Epithelial cell of prostate (primary cell): Measurements from ENCODE around the gene NCAM2.
A peak's percentile ranks its signal among the peaks of the same experiment; 100 is the strongest.

Experiments
- DNase-seq: peaks from one replicate; pipeline ENCODE4 v3.0.0-alpha.2; 2011; ENCODE audit warnings: low read depth, low spot score
- H3K27ac ChIP-seq: fragments of 450-650 bp; 2 replicates; pipeline ENCODE4 v1.5.1; 2017; ENCODE audit warnings: mild to moderate bottlenecking

Gene NCAM2

DNA sequence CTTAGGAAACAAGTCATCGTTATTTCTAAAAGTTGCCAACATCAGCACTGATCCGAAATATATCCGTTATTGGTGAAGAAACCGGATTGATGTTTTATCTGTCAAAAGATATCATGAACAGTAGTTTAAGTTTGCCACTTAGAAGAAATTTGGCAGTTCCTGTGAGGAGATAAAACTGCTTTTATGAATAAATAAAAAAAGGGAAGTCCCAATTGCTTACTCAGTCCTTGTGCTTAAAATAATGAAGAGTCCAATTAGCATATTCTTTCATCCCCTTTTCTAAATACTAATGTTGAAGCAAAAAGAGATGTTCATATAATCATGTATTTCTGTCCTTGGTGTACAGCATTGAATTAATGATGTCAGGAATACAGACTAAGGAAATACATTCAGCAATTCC lies 164.6 kb downstream of the NCAM2 start:
- H3K27ac ChIP-seq = no peak overlapping the region
- DNase-seq = no peak

DNA sequence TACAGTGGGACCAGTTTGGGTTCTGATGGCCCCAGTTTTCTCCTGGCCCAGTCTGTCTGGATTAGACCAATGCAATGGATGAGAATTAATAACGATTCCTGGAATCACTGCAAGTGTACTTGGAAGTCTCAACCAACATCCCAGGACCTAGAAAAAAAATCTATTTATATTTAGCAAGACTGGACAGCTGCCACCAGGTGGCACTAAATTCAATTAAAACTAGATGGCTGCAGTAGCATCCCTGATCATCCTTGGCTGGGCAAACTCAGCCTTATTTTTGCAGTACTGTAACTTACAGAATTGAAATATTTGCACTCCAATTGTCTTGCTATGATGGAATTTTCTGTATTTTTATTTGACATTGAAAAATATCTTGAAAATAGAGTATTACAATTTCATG lies 165.7 kb downstream of the NCAM2 start:
- DNase-seq = no peak
- no peak overlapping the region for H3K27ac ChIP-seq

DNA sequence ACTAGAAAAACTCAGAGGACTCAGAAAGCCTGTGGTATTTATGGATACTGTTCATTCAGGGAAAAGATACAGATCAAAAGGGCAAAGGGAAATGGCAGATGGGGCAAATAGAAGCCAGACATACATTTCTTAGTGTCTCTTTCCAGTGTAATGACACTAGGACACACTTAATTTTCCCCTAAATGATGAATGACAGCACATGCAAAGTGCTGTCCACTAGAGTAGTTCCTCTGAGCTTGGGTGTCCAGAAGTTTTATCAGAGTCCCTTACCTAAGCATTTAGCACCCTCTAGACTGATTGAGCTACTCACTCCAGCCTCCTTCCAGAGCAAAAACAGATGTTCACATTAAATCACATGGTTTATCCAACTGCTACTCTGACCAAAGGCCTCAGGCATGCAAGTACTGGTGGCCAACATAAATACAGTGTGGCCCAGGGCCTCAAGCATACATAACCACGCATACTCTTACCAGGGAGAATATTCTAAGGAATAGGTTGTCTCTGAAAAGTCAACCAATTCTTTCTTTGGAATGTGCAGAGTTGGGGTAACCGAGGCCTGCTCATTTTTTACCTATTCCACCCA lies 166.9 kb downstream of the NCAM2 start:
- no peak for DNase-seq
- no peak overlapping the region for H3K27ac ChIP-seq

DNA sequence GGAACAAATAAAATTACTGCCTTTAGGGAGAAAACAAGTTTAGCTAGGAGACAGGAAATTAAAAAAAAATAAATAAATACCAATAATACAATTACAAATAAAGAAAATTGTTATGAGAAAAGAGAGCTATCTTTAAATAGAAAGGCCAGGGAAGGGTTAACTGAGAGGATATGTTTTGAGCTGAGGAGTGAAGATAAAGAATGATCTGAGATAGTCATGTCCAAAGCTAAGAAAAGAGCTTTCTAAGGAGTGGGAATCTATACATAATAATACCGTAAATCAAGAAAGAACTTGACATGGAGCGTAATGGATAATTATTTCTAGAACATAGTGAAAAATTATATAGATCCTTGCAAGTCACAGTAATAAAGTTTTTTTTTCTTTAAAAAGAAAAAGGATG lies 176.5 kb downstream of the NCAM2 start:
- DNase-seq = no peak
- H3K27ac ChIP-seq = no peak overlapping the region

DNA sequence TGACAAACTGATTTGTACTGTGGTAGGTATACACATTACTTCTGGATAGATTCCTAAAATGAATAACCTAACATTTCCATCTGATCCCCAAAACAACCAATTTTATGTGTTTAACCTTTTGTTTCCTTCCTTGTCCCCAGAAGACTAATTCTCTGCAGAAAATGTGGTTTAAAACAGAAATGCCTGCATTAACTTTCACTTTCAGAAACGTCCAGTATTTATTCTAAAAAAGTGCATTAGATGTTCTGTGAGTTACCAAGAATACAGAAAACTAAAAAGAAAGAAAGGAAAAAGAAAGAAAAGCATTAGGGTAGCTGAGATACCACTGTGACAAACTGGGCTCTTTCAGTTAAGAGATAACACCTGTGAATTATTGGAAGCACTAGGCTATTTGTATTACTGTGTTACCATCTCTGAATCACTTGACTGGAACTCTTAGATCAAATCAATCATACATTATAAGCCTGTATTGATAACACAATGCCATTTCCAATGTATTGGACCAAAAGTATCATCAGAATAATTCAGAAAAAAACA lies 177.7 kb downstream of the NCAM2 start:
- H3K27ac ChIP-seq = no peak overlapping the region
- no peak for DNase-seq

DNA sequence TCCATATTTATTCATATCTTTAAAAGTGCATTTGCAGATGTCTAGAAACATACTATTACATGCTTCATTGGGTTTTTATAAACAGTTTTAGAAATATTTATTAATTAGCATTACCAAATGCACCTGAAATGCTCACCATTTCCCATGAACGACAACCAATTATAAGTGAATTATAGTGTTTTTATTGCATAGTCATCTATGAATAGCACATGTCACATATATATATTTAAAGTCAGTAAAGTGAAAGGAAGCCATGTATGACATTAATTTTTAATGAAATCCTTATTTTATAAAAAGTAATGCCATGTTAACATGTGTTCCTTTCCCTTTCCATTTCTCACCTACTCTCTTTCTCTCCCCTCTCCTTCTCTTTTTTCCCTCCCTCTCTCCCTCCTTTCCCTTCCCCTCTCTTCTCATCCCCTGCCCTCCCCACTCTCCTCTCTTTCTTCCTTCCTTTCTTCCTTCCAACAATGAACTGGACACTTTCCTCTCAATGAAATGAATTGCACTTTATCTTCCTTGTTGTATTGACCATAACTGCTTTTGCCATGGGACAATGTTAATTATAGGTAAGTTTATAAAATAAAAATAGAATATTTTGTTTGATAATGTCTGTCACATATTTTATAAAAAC lies 179.3 kb downstream of the NCAM2 start:
- DNase-seq = no peak
- H3K27ac ChIP-seq = no peak overlapping the region

DNA sequence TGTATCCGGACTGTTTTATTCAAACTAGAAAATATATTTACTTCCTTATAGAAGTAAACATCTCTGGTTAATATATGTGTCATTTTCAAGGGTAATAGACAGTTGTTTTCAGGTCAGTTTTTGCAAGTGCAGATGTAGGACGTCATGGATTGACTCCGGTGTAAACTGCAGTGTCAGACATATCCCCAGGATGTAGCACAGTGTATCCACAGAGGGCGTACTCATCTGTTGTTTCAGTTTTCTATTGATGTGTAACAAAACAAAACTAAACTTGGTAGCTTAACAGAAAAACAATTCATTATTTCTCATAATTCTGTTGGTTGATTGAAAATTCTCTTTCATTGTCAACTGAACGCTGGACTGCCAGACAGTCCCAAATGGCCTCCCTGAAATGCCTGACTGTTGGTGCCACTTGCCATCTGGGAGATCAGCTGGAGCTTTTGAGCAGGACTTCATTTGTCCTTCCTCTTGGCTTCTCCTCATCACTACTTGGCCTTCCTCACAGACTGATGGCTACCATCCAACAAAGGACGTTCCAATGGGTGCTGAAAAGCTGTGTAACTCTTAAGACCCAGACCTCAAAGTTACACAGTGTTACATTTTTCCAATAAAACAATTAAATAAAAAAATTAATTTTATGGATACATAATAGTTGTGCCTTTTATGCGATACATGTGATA lies 181.6 kb downstream of the NCAM2 start:
- DNase-seq = no peak
- no peak overlapping the region for H3K27ac ChIP-seq

DNA sequence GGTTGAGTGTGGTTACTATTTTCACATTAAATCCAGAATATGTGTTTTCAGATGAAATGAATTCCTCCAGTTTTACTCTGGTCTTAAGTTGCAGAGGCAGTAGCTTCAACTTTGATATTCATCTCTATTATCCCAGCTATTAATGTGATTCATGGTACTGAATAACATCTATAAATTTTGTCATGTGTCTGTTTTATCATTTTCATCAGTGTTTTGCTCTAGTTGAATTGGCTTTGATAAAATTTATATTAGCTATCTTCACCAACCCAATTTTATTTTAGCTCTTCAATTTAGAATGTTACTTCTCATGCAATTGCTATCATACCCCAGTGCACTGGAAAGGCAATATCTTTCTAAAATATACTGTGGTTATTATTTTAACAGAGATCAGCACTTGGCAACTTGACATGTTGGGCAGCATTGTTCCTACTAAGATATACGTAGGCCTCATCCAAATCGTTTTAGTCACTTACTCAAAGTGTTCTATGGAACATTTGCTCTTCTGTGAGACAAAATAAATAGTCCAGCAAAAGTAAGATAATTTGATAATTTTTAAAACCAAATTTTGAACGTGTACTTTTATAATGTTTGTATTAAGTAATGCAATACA lies 184.3 kb downstream of the NCAM2 start:
- no peak overlapping the region for H3K27ac ChIP-seq
- no peak for DNase-seq

DNA sequence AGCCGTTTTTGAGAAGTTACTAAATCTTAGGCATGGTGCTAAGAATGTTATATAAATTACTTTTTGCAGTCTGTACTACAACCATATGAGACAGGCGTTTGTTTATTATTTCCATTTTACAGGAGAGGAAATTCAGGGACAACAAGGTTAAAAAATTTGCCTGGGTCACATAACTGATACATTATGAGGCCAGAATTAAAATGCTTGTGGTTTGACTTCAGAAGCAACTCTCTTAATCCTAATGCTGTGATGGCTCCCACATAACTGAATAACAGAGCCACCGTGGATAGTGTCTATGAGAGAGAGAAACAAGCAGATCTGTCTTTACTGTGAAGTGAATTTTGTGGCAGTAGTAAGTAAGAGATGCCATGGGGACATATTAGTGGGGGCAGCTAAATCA lies 184.9 kb downstream of the NCAM2 start:
- no peak overlapping the region for H3K27ac ChIP-seq
- DNase-seq = no peak

DNA sequence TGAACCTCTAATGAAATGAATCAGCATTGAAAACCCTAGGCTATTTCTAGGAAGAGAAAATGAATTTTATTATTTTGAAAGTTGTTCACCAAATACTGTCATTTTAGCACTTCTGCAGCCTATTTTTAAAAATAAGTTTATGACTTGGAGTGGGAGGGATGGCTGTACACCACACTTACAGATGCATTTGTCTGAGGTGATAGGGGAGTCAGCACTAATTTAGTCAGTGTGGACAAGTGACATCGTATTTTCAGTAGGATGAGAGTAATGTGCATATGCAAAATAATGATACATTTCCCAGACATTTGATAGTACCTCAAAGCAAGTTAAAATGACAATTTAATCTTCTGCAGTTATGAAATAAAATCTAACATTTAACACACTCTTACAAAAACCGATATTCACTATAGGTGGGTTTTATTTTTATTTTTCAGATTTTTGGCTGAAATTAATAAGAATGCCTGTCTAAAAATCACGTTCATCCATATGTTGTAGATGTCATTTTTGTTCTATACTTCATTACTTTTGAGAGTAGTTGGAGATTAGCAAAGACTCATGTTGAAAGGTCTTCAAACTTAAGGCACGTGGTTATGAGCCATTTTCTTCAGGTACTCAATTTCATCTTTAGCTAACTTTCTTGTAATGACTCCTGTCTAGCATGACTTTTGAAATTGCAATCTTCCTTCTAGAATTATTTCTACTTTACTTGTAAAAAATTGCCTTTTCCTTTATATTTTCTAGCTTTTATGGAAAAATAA lies 186.7 kb downstream of the NCAM2 start:
- DNase-seq = no peak

DNA sequence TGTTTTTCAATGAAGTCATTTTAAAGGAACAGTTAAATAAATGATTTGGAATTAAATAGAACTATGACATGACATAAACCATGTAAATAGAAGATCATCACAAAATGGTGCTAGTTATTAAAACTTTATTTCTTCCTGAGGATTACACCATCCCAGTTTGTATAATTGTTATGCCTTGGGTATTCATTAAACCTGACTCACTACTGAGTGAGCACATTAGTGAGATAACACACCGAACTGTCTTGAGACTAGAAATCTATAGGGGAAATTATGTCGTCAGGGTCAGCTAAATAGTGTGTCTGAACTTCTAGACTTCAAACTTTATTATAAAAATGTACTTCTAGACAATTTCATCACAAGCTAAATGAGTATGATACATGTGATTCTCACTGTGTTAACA lies 189.4 kb downstream of the NCAM2 start:
- no peak overlapping the region for H3K27ac ChIP-seq
- DNase-seq = no peak

More for the DNA sequence above, 186.7 kb downstream of the NCAM2 start:
- H3K27ac ChIP-seq = no peak overlapping the region

DNA sequence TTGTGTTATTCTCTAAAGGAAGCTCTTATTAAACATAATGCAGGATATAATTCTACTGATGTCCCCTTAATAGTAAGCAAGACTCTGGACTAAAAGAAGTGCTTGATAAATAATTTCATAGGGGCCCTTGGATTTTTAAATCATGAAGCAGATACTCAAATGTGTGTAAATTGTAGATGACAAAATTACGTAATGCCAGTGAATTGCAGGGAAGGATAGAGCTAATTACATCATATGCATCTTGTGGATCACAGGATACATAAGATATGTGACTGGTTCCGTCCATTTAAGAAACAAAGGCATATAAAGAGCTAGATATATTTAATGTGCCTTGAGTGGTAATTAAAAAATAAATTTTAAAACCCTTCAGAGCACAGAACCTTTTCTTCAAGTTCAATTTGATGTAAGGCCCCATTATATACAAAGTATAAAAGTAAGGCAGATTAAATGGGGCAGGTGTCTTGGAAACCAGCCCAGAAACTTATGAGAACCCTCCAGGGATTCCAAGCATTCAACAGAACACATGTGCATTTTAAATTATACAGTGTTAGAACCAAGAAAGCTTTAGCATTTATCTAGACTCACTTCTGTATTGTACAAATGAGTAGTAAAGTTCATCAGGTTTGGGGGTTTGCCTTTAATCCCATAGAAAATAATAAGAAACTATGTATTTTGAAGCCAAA lies 190.4 kb downstream of the NCAM2 start:
- DNase-seq = no peak
- H3K27ac ChIP-seq = no peak overlapping the region

DNA sequence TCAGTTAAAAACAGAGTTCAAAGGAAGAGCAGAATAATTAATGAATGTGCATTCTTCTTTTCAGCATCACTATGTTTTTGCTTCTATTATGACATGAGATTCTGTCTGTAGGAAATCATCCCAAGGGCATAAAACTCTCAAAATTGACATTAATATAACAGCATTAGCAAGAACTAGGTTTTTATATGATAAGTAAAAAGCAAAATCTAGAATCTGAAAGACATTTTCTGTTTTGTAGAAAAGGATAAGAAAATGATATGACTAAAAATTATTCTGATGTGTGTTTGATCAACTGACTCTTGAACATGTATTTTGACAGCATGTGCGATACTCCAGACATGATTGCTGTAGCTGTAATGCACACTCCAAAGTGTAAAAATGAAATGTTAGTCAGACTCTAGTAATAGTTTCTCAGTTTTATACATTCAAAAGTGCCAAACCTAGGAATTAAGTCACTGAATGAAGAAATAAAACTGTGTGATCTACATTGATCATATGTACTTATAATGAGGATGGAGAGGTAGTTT lies 197.3 kb downstream of the NCAM2 start:
- no peak for DNase-seq
- H3K27ac ChIP-seq = no peak overlapping the region

DNA sequence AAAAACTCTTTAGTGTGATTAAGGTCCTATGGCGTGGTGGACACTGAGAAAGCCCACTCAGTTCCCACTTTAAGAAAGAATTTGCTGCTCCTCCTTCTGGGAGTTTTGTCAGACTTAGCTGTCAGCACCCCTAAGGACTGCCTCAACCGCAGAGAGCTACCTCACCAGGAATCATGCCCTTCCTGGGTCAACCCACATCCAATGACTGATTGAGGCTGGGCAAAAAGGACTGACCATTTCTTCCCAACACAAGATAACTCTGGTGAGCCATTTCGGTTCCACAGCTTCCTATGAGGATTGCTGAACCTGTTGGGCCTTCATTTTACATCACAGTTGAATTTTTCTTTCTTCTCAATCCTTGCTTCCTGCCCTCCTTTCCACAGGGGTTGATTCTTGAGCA lies 197.9 kb downstream of the NCAM2 start:
- no peak overlapping the region for H3K27ac ChIP-seq
- no peak for DNase-seq

DNA sequence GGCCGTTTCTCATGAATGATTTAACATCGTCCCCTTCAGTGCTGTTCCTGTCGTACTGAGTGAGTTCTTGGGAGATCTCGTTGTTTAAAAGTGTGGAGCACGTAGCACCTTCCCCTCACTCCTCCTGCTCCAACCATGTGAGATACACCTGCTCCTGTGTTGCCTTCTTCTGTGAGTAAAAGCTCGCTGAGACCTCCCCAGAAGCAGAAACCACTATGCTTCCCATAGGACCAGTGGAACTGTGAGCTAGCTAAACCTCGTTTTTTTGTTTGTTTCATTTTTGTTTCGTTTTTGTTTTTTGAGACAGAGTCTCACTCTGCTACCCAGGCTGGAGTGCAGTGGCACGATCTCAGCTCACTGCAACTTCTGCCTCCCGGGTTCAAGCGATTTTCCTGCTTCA lies 198.6 kb downstream of the NCAM2 start:
- DNase-seq = no peak
- no peak overlapping the region for H3K27ac ChIP-seq

DNA sequence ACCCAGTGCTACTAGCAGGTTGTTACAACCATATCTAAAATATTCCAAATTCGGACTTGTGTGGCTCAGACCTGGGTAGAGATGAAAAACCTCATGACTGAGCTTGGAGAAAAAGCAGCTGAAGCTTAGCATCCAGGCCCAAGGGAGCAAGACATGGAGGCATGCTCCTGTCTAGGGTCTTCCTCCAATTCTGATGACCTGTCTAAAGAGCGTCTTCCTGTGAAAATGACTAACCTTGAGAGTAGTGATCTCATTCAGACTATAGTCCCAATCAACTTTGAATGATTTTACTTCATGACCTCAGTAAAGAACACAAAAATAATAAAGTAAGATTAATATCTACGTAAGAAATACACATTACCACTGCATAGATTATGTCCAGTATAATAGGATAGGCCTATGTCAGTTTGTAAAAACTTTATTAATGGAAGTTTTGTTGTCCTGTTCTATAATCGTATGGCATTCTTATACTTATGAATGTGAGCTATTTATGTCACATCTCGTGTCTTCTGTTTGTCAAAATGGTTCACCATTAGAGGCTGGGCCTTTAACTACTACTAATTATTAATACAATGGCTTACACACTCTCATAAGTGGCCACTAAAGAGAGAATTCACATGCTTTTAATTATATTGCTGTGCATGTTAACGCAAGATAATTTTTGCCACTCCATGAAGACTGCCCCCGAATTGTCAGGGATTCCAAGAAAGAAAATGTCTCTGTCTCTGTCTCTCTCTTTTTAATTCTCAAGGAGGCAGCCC lies 201.3 kb downstream of the NCAM2 start:
- H3K27ac ChIP-seq = peak overlapping the region; percentile 35
- no peak for DNase-seq

DNA sequence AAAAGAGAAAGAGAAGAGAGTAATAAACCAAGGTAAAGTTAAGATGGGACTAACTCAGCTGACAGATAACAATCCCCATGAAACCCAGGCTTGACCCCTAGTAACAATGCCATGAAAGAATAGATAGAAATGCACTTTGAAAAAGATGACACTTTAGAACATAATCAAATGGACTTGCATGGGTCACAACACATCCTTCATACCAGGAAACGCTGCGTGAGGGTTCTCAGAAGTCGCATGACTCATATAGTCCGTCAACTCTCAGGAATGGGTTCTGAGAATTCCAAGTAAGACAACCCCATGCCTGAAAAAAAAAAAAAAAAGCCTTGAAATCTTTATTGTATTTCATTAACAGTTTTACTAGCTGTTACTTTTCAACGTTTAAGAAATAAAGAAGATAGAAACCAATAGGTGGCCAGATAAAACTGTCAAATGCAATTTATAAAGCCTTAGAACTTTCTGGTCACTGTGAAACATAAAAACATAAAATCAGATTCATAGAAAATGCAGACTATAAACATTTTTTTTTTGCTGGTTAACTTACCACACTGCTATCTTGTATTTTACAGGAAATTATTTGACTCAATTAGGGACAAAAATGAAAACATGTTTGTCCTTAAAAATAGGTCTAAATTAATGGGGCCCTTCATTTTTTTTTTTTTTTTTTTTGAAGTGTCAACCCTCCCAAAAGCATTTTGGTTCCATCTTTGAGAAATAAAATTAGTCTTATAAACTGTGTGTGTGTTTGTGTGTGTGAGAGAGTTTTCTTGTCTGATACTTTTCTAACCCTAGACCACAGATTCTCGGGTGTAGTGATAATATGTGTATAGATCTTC lies 202.1 kb downstream of the NCAM2 start:
- peak; percentile 8 for DNase-seq
- H3K27ac ChIP-seq = peak overlapping the region; percentile 35

DNA sequence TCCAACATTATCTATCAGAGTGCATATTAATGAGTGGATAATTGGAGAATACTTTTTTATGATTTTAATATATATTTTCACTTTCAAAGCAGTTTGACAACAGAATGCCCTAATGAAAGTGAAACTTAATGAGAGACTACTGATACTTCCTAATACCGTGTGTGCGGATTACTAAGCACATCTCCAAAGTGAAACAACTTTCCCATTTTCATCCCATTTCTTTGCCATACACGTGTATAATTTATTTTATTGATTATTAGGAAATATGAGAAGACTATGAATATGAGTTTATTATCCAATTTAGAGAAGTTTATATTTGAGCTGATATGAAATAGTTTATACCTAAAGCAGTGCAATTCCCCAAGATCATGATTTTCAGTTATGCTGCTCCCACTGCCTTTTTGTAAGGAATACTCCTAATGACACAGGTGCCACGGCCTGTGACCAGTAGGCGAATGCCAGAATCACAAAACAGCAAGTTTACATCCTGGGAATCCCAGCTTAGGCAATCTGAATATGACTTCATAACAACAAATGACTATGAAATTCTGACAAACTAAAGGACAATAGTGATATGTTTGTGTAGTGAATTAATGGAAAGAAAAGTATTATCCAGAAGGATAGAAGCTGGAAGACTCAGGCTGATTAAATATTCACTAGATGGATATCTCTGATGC lies 202.9 kb downstream of the NCAM2 start:
- no peak overlapping the region for H3K27ac ChIP-seq
- no peak for DNase-seq
